Aorta (tissue), 5 donors: ENCODE results near the gene TIE1. TPM values are rescaled to one million over a fixed set of nuclear protein-coding genes. Genes with fewer than 3 reads are reported as not detected.
"Not testable (repeated sequence)": the region's sequence is repeated elsewhere in the genome, so short reads cannot be mapped to it uniquely, and the experiment has no call there.

Experiments
- ATAC-seq: fragments of 200-7000 bp; cut with Tn5 transposase; one replicate; pipeline ENCODE4 v1.9.1; 2022; ENCODE audit warnings: moderate library complexity; ENCODE audit not compliant: low FRiP score
- DNase-seq, 2 donors: peaks; one replicate each; pipeline ENCODE4 v3.0.0-alpha.2; 2020
- H3K27ac ChIP-seq, 2 donors: one replicate each; pipeline ENCODE4 v1.5.1; 2013; ENCODE audit warnings: low read length in 2 of 2, mild to moderate bottlenecking in 2 of 2, moderate library complexity in 2 of 2, control low read depth in 1 of 2, inconsistent platforms in 1 of 2, low read depth in 1 of 2
- H3K27me3 ChIP-seq, 2 donors: one replicate each; pipeline ENCODE4 v1.6.1; 2013; ENCODE audit warnings: control low read depth in 1 of 2, low read length in 1 of 2, mild to moderate bottlenecking in 1 of 2, moderate library complexity in 1 of 2; ENCODE audit not compliant: insufficient read depth in 2 of 2, control insufficient read depth in 1 of 2
- H3K36me3 ChIP-seq, 2 donors: one replicate each; pipeline ENCODE4 v1.6.1; 2013; ENCODE audit warnings: control low read depth in 1 of 2, low read length in 1 of 2, mild to moderate bottlenecking in 1 of 2; ENCODE audit not compliant: insufficient read depth in 2 of 2, control insufficient read depth in 1 of 2
- H3K4me1 ChIP-seq, 2 donors: one replicate each; pipeline ENCODE4 v1.6.1; 2013; ENCODE audit warnings: low read length in 2 of 2, control low read depth in 1 of 2, mild to moderate bottlenecking in 1 of 2, moderate library complexity in 1 of 2; ENCODE audit not compliant: insufficient read depth in 2 of 2, control insufficient read depth in 1 of 2
- H3K4me3 ChIP-seq, 2 donors: one replicate each; pipeline ENCODE4 v1.5.1; 2013; ENCODE audit warnings: low read length in 2 of 2, control low read depth in 1 of 2, mild to moderate bottlenecking in 1 of 2
- H3K9me3 ChIP-seq: one replicate; pipeline ENCODE4 v1.6.1; 2013; ENCODE audit warnings: mild to moderate bottlenecking, low read length; ENCODE audit not compliant: control insufficient read depth
- WGBS, 2 donors: extraction: QIAGEN DNeasy Blood & Tissue Kit; methylation state at CpG; one replicate each; pipeline ENCODE4 v1.1.7; 2013; 5-methylcytosine and 5-hydroxymethylcytosine counted together
- intact Hi-C, 2 donors: fragments of 100-400 bp; cut with DNase I; formaldehyde crosslinking; loops; one replicate each; pipeline versions ENCODE4 v1.14.2 to v1.15.0; 2022
- polyA plus RNA-seq, 2 donors: library from polyadenylated mRNA; stranded (reverse); fragments of 200-250 nt; gene quantifications; one replicate each; pipeline ENCODE4 v1.2.3, GENCODE V29; 2013
- total RNA-seq, 2 donors: library from RNA; stranded (reverse); fragmentation: NEBNext Ultra II Directional; extraction: Animal tissue kit (Norgen Biotek cat#: 25700); gene quantifications; one replicate each; pipeline ENCODE4 v1.2.1, GENCODE V29; 2021
- donor health status: healthy with polysubstance abuse.
- donor health status: Bipolar disorder and iron deficiency.
- donor health status: DM: no; HTN: no; CAD: no.
- donor health status: DM: no; HTN: no; CAD: no.
- donor health status: DM: yes; HTN: yes; CAD: no.

The TIE1 gene
- total and polyA plus RNA-seq, 4 donors, result 4.0 to 65.3 (median 22.6) TPM

DNA sequence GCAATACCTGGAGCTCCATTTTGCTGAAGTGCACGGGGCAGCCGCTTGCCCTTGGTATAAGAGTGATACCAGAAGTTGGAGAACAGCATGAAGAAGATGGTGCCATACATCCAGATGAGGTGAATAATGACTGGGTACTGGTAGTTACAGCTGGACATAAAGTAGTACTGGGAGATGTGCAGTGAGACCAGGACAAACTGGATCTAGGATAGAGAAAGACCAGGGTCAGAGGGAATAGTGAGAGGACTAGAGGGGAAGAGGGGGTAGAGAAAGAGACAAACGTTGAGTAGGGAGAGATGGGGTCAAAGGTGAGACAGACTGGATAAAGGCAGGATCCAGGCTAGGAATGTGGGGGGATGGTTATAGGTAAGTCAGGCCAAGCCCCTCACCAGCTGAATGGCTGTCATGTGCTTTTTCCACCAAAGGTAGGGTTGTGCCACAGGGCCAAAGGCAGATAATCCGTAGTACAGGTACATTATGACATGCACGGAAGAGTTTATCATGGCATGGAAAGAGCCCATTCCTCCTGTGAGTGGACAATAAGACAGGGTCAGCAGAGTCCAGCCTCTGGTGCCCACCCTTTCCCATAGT is 63.2 kb downstream of the TIE1 start:
- ATAC-seq, result no peak
- Histone ChIP-seq H3K4me1 (peaks cover 0 to 4% of the 10 kb centered on the region in 2 donors), H3K36me3 (peaks cover 0 to 8% of the 10 kb centered on the region in 2 donors), H3K9me3 (no peaks in the 10 kb centered on the region), H3K27ac (no peak overlapping the region), H3K27me3 (no peaks in the 10 kb centered on the region), H3K4me3 (no peak overlapping the region)
- intact Hi-C loops, result no loop called here
- DNase-seq, result no peak
- 80 to 82% methylated on average over 5 of the region's 5 CpGs for WGBS, 2 donors

DNA sequence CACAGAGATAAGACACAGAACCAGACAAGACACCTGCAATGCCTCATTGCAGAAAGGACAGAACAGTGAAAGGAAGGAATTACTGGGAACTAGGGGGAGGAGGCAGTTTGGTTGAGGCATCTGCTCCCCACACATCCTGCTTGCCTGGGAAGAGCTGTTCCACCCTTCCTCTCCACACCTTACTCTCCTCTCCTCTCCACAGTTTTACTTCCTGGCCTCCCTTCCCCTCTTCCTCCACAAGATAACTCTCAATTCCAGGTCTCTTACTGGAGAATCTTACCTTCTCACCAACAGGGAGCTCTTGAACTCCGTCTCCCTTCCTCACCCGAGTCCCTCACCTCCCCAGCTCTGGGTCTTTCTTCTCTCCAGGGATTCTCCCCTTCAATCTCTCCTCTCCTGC is 64.9 kb downstream of the TIE1 start:
- Histone ChIP-seq H3K4me3 (no peak overlapping the region), H3K4me1 (peaks cover 0 to 4% of the 10 kb centered on the region in 2 donors), H3K36me3 (peaks cover 0 to 8% of the 10 kb centered on the region in 2 donors), H3K27me3 (no peaks in the 10 kb centered on the region), H3K27ac (no peak overlapping the region), H3K9me3 (no peaks in the 10 kb centered on the region)
- no peak for ATAC-seq
- 72 to 81% methylated on average over 2 of the region's 2 CpGs for WGBS, 2 donors
- no peak for DNase-seq
- intact Hi-C loops, result no loop called here

DNA sequence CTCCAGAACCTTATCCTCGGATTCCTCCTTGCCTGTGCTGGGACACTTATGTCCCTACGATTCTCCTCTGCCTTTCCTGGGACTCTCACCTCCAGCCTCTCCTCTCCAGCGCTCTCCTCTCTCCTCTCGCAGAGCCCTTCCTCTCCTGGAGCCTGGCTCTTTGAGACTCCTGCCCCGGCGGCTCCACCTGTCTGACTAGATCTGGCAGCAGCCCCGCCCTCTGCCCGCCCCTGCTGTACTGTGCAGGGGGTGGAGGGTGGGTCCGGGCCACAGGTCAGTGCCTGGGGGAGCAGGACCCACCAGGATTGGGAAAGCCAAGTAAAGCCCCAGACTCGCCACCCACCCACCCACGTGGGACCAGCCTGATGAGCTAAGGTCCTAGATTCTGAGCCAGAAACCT is 65.4 kb downstream of the TIE1 start:
- DNase-seq, result peak in 1 of 2 donors; percentile 57
- intact Hi-C loops, result no loop called here
- Histone ChIP-seq H3K36me3 (peaks cover 0 to 8% of the 10 kb centered on the region in 2 donors), H3K4me1 (peaks cover 0 to 4% of the 10 kb centered on the region in 2 donors), H3K27ac (no peak overlapping the region), H3K27me3 (no peaks in the 10 kb centered on the region), H3K9me3 (no peaks in the 10 kb centered on the region), H3K4me3 (no peak overlapping the region)
- 54 to 66% methylated on average over 10 to 11 of the region's 11 CpGs for whole genome bisulfite sequencing, 2 donors
- ATAC-seq, result no peak

DNA sequence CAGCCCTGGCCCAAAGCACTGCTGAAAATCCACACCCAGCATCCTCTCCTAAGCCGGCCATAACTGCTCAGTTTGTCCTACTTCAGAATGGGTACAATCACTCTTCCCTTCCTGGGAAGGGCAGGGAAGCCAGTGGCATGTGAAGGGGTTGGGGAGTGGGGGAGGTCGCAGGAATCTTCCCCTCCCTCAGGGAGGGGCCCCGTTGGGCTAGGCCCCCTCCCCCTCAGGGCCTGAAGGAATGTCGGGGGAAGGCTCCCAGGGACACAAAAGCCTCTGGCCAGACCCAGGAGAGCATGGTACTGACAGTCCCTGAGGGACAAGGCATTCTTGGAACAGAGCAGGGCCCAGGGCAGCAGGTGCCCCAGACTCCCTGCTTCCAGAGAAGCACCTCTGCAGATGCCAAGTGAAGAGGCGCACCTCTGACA is 65.8 kb downstream of the TIE1 start:
- intact Hi-C loops, result no loop called here
- WGBS, 2 donors, result 19% methylated on average over 5 of the region's 5 CpGs
- no peak for ATAC-seq
- Histone ChIP-seq H3K4me1 (peaks cover 0 to 4% of the 10 kb centered on the region in 2 donors), H3K9me3 (no peaks in the 10 kb centered on the region), H3K27me3 (no peaks in the 10 kb centered on the region), H3K4me3 (peak overlapping the region in 1 of 2 donors; percentile 65), H3K36me3 (peaks cover 0 to 8% of the 10 kb centered on the region in 2 donors), H3K27ac (no peak overlapping the region)
- no peak for DNase-seq

DNA sequence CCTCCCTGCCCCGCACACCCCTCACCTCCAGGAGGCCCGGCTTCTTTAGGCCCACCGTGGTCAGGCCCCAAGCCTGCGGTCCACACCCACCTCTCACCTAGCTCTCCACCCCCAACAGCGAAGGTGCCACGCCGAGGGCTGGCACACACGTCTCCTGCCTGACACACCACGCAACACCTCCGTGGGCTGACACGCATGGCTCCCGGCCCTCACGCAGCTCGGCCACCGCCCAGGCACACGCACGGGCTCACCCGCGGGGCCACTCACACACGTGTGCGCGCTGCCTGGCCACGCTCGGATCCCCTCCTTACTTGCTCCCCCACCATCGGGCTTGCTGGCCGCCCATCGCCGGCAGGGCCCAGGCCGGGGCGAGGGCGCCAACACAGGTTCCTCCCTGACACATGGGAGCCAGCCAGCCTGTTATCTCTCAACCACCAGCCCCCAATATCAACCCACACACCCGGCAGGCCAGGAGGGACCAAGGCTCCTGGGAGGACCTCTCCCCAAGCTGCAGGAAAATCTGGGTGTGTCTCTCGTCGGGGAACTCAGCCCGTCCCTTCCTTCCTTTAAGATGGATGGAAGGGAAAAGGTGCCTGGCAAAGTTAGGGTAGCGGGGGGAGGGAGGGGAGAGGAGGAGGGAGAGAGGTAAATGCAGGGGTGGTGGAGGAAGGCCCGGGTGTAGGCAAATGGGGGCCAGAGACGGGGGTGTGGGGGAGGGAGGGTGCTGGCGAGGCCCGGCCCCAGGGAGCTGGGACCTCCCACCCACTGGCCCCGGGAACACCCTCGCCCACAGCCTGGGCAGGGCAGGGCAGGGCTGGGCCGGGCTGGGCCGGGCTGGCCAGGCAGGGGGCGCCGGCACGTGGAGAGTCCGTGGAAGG is 66.5 kb downstream of the TIE1 start:
- Histone ChIP-seq H3K4me3 (peak overlapping the region; percentile 35 to 65), H3K27me3 (no peaks in the 10 kb centered on the region), H3K4me1 (peaks cover 0 to 4% of the 10 kb centered on the region in 2 donors), H3K27ac (peak overlapping the region in 1 of 2 donors; percentile 72), H3K36me3 (peaks cover 0 to 8% of the 10 kb centered on the region in 2 donors), H3K9me3 (no peaks in the 10 kb centered on the region)
- intact Hi-C loops, result no loop called here
- peak; percentile 56 to 80 for DNase-seq
- 1% methylated on average over 40 to 48 of the region's 48 CpGs for WGBS, 2 donors
- peak; percentile 76 for ATAC-seq

DNA sequence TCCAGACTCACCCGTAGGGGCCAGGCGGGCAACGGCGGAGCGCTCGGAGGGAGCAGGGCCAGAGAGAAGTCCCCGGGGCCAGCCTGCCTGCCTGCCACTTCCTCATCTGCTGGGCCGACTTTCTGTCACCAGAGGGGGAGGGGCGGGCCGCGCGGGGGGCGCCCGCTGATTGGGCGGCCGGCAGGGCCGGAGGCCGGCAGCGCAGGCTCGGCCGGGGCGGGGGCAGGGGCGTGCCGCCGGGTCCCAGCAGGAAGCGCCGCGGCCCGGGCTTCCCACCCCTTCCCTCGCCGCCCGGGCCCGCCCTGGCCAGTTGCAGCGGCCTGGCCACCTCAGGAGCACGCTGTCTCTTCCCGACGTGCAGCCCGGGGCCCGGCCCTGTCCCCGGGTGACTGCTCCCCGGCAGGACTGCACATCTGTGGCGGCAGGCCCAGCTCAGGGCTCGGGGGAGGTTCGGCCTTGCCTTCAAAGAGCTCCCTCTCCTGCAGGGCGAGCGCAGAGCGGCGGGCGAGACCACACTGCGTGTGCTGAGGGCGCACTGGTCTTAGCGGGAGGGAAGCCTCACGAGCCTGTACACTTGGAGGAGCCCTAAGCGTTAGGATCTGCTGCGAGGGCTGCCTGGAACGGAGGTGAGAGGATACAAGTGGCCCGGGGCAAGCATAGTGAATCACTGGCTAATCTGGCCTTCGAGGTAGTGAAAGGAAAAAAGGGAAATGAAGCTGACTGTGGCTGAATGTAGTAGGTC is 67.3 kb downstream of the TIE1 start, which contains the start of gene ELOVL1:
TSS of gene ELOVL1 (minus strand) at position 108 of the 742 bp plus-strand sequence. CDS start 2,402 bp downstream, outside the sequence.
- H3K27ac ChIP-seq, result peak within 1 kb of the TSS in 1 of 2 donors; percentile 84
- intact Hi-C loops, result loop anchor here in 1 of 2 donors (1.0 kb wide), 1 partner anchor 21 kb away; the partner anchor contains the start of genes MED8 and SZT2
- ATAC-seq, result peak; percentile 96
- peak; percentile 97 to 98 for DNase-seq
- peaks cover 0 to 4% of the 10 kb centered on the region in 2 donors for H3K4me1 ChIP-seq
- H3K4me3 ChIP-seq, result peak within 1 kb of the TSS; percentile 65 to 72
- 0% methylated on average over 43 to 58 of the region's 58 CpGs for WGBS, 2 donors
- H3K27me3 ChIP-seq, result no peaks in the 10 kb centered on the region
- H3K36me3 ChIP-seq, result peaks cover 0 to 8% of the 10 kb centered on the region in 2 donors
- no peaks in the 10 kb centered on the region for H3K9me3 ChIP-seq

DNA sequence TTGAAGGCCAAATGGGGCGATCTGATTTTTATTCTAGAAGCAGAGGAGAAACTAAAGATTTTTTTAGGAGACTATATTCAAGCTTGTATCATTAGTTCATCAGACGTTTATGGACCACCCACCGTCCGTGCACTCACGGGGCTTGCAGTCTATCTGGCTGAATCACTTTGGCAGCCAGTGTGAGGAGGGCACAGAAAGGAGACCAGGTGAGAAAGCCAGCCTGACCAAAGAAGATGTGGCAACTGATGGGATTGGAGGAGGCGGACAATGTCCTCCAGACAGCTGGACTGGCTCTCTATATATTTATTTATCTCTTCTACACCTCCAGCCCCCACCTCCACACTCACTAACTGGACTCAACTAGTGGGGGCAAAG is 67.9 kb downstream of the TIE1 start:
- H3K4me3 ChIP-seq, result peak overlapping the region; percentile 65 to 72
- no peaks in the 10 kb centered on the region for H3K27me3 ChIP-seq
- DNase-seq (no peak), ATAC-seq (no peak)
- peak overlapping the region in 1 of 2 donors; percentile 84 for H3K27ac ChIP-seq
- H3K9me3 ChIP-seq, result no peaks in the 10 kb centered on the region
- peaks cover 0 to 5% of the 10 kb centered on the region in 2 donors for H3K36me3 ChIP-seq
- intact Hi-C loops, result loop anchor here in 1 of 2 donors (1.0 kb wide), 1 partner anchor 21 kb away; the partner anchor contains the start of genes MED8 and SZT2
- H3K4me1 ChIP-seq, result peaks cover 0 to 4% of the 10 kb centered on the region in 2 donors
- WGBS, 2 donors, result 17 to 20% methylated on average over 6 of the region's 6 CpGs

GRCh38 chr1:43369779-43370178 is 69.0 kb downstream of the TIE1 start:
- H3K27me3 ChIP-seq, H3K4me3 ChIP-seq, H3K36me3 ChIP-seq, H3K9me3 ChIP-seq, intact Hi-C loops, H3K4me1 ChIP-seq, DNase-seq, H3K27ac ChIP-seq, ATAC-seq: not testable (repeated sequence)
- WGBS, 2 donors, result 97 to 99% methylated on average over 6 of the region's 6 CpGs
